OCI-LY7 (cell line): ENCODE results near the gene BIK. TPM values are rescaled to one million over a fixed set of nuclear protein-coding genes. Genes with fewer than 3 reads are reported as not detected.

Source experiments
- BruUV-seq: library from RNA; stranded (reverse); fragments of 400-500 nt; replicated peaks from 2 replicates; lab custom pipeline; 2021; lab: Mats Ljungman, UMichigan
- CTCF ChIA-PET: fragments of 300-600 bp; sonication (Branson Sonifier 250); formaldehyde crosslinking; loops from one replicate; lab custom pipeline; 2022; ENCODE audit warnings: antibody characterized with exemption; ENCODE audit not compliant: unreplicated experiment; lab: Charles Lee
- POLR2A ChIA-PET: fragments of 300-600 bp; sonication (Branson Sonifier 250); formaldehyde crosslinking; loops from one replicate; lab custom pipeline; 2022; ENCODE audit warnings: antibody characterized with exemption; lab: Charles Lee
- DNase-seq: peaks from one replicate; pipeline ENCODE4 v3.0.0-alpha.2; 2015; ENCODE audit warnings: low spot score
- H2AFZ ChIP-seq: fragments of 200-600 bp; sonication (generic), shearing (Covaris generic); 2 replicates; pipeline ENCODE4 v1.6.1; 2014; ENCODE audit warnings: mild to moderate bottlenecking, antibody characterized with exemption, low read length, moderate library complexity
- H3K27ac ChIP-seq: fragments of 200-600 bp; sonication (generic); 2 replicates; pipeline ENCODE4 v1.5.1; 2014; ENCODE audit warnings: mixed run types, low read depth, mild to moderate bottlenecking, moderate library complexity, low read length, inconsistent platforms; ENCODE audit not compliant: poor library complexity, severe bottlenecking
- H3K36me3 ChIP-seq: fragments of 200-600 bp; sonication (generic); 2 replicates; pipeline ENCODE4 v1.6.1; 2014; ENCODE audit warnings: mild to moderate bottlenecking, antibody characterized with exemption, low read length, moderate library complexity, mixed read lengths; ENCODE audit not compliant: insufficient read depth
- H3K4me1 ChIP-seq: fragments of 200-600 bp; sonication (generic); 2 replicates; pipeline ENCODE4 v1.5.1; 2014; ENCODE audit warnings: mild to moderate bottlenecking, low read length; ENCODE audit not compliant: insufficient read depth, poor library complexity, severe bottlenecking
- H3K4me2 ChIP-seq: fragments of 200-600 bp; sonication (generic); 2 replicates; pipeline ENCODE4 v1.6.1; 2014; ENCODE audit warnings: mild to moderate bottlenecking, low read length
- H3K4me3 ChIP-seq: fragments of 200-600 bp; sonication (generic); 2 replicates; pipeline ENCODE4 v1.5.1; 2014; ENCODE audit warnings: mild to moderate bottlenecking, low read depth, low read length; ENCODE audit not compliant: poor library complexity, severe bottlenecking
- H3K79me2 ChIP-seq: fragments of 200-600 bp; sonication (generic); 2 replicates; pipeline ENCODE4 v1.6.1; 2016; ENCODE audit warnings: low read depth, mild to moderate bottlenecking, low read length, moderate library complexity, mixed read lengths; ENCODE audit not compliant: insufficient read depth
- H3K9me2 ChIP-seq: fragments of 200-600 bp; sonication (generic); 2 replicates; pipeline ENCODE4 v1.6.1; 2016; ENCODE audit warnings: mild to moderate bottlenecking, low read length, mixed read lengths; ENCODE audit not compliant: insufficient read depth
- H3K9me3 ChIP-seq: fragments of 200-600 bp; sonication (generic); 2 replicates; pipeline ENCODE4 v1.6.1; 2014; ENCODE audit warnings: mild to moderate bottlenecking, mixed run types, low read length, mixed read lengths
- H4K20me1 ChIP-seq: fragments of 200-600 bp; sonication (generic); 2 replicates; pipeline ENCODE4 v1.6.1; 2014; ENCODE audit warnings: mild to moderate bottlenecking, antibody characterized with exemption, low read length, moderate library complexity, mixed read lengths; ENCODE audit not compliant: insufficient read depth
- CTCF ChIP-seq: fragments of 200-600 bp; sonication (generic); conservative IDR thresholded peaks from 2 replicates; pipeline ENCODE4 v1.5.1; 2014; ENCODE audit warnings: mild to moderate bottlenecking, antibody characterized with exemption, low read length, moderate library complexity, mixed read lengths
- EZH2phosphoT487 ChIP-seq: fragments of 200-600 bp; sonication (generic); IDR thresholded peaks from 2 replicates; pipeline ENCODE4 v1.6.1; 2018; ENCODE audit warnings: low read depth, borderline replicate concordance, mild to moderate bottlenecking, mixed run types, antibody characterized with exemption, low read length, moderate library complexity, mixed read lengths
- intact Hi-C: fragments of 100-400 bp; cut with micrococcal nuclease; formaldehyde crosslinking; loops from one replicate; pipeline ENCODE4 v1.10.0; 2022; ENCODE audit not compliant: unreplicated experiment
- total RNA-seq, 2 experiments: library from RNA; depleted of rRNA in 1 of 2; stranded (reverse); fragments of >200 nt in 1 of 2; shearing (Covaris generic) in 1 of 2; gene quantifications; 2 replicates each; pipeline ENCODE4 v1.2.3, GENCODE V29; 2014 to 2022

Gene BIK
- total RNA-seq, 2 experiments from 2014 or later = 88.4 to 143 TPM

- H3K9me3 ChIP-seq = peaks cover 3% of the 10 kb centered on the region; the same call in 1 of the 2 replicates
- H3K4me1 ChIP-seq = peaks cover 35% of the 10 kb centered on the region
- H4K20me1 ChIP-seq = no peaks in the 10 kb centered on the region
- no peaks in the 10 kb centered on the region for H3K79me2 ChIP-seq
- no peak overlapping the region for H3K4me3 ChIP-seq
- H3K4me2 ChIP-seq = no peak overlapping the region
- H3K27ac ChIP-seq = no peak overlapping the region
- no peak overlapping the region for H2AFZ ChIP-seq
- TF ChIP-seq EZH2phosphoT487 (no peak), CTCF (no peak)
- H3K9me2 ChIP-seq = no peaks in the 10 kb centered on the region
- no TSS peak for BruUV-seq
- no peaks in the 10 kb centered on the region; the same call in 1 of the 2 replicates for H3K36me3 ChIP-seq
- CTCF ChIA-PET = interaction anchor here (0.5 to 0.6 kb wide), 2 partner anchors 66 to 77 kb away, joined by 3 to 5 read pairs; partner anchors contain the start of gene PACSIN2
- DNase-seq = no peak
- intact Hi-C loops = no loop called here
- POLR2A ChIA-PET = interaction anchor here (0.6 to 0.7 kb wide), 2 partner anchors 28 to 427 kb away, joined by 3 to 5 read pairs; no protein-coding TSS in a partner anchor
Measured at GRCh38 chr22:43092085-43092484, 18.5 kb upstream of the BIK start.

GRCh38 chr22:43094085-43094484, 16.5 kb upstream of the BIK start:
- ChIA-PET CTCF (no interaction called here), POLR2A (no interaction called here)
- peak overlapping the region; percentile 35 for H3K27ac ChIP-seq
- peaks cover 5% of the 10 kb centered on the region; the same call in 1 of the 2 replicates for H3K9me3 ChIP-seq
- DNase-seq = peak; percentile 79
- H4K20me1 ChIP-seq = no peaks in the 10 kb centered on the region
- BruUV-seq = no TSS peak
- no peaks in the 10 kb centered on the region for H3K9me2 ChIP-seq
- peak; percentile 73 for TF ChIP-seq CTCF
- no peak for TF ChIP-seq EZH2phosphoT487
- intact Hi-C loops = no loop called here
- no peaks in the 10 kb centered on the region for H3K79me2 ChIP-seq
- no peaks in the 10 kb centered on the region; the same call in 1 of the 2 replicates for H3K36me3 ChIP-seq
- H3K4me2 ChIP-seq = peak overlapping the region; percentile 51
- no peak overlapping the region for H3K4me3 ChIP-seq
- peak overlapping the region; percentile 40; the same call in 1 of the 2 replicates for H2AFZ ChIP-seq
- peaks cover 32% of the 10 kb centered on the region for H3K4me1 ChIP-seq

DNA sequence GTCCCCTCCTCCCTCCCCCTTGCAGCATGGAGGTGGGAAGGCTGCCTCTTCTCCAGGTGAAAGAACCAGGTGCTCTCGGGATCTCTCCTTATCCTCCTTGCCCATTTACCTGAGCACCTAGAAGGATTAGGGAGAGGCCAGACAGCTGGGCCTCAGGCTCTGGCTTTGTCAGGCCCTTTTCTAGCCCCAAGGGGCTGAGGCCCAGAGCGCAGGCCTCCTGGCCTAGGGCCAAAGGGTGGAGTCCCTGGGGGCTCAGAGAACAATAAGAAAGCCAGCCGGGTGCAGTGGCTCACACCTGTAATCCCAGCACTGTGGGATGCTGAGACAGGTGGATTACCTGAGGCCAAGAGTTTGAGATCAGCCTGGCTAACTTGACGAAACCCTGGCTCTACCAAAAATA, 16.0 kb upstream of the BIK start:
- intact Hi-C loops = no loop called here
- peak overlapping the region; percentile 51 for H3K4me2 ChIP-seq
- ChIA-PET POLR2A (no interaction called here), CTCF (no interaction called here)
- no peak overlapping the region for H3K4me3 ChIP-seq
- no peaks in the 10 kb centered on the region; the same call in 1 of the 2 replicates for H3K36me3 ChIP-seq
- no TSS peak for BruUV-seq
- no peaks in the 10 kb centered on the region for H3K79me2 ChIP-seq
- peaks cover 5% of the 10 kb centered on the region; the same call in 1 of the 2 replicates for H3K9me3 ChIP-seq
- H3K9me2 ChIP-seq = no peaks in the 10 kb centered on the region
- no peak for TF ChIP-seq CTCF
- no peak for TF ChIP-seq EZH2phosphoT487
- H3K27ac ChIP-seq = peak overlapping the region; percentile 35
- H3K4me1 ChIP-seq = peaks cover 32% of the 10 kb centered on the region
- peak; percentile 65 for DNase-seq
- H4K20me1 ChIP-seq = no peaks in the 10 kb centered on the region
- peak overlapping the region; percentile 40; the same call in 1 of the 2 replicates for H2AFZ ChIP-seq
